Purkinje cell (primary cell): ENCODE measurements around the gene NPR2. TPM values are rescaled to one million over a fixed set of nuclear protein-coding genes. Genes with fewer than 3 reads are reported as not detected.

Experiments
- polyA plus RNA-seq: library from polyadenylated mRNA; unstranded; fragments of >200 nt; fragmentation: Nextera tagmentation; gene quantifications from 2 replicates; pipeline ENCODE4 v1.2.1, GENCODE V29; 2014

Gene NPR2
- 13.5 and 29.0 TPM in 2 replicates for polyA plus RNA-seq

GRCh38 chr9:35791297-35791921 lies at the start of gene NPR2:
TSS of gene NPR2 (plus strand) at chr9:35791591. CDS start at chr9:35792409, 818 bp downstream.

GRCh38 chr9:35748858-35749514 lies 42.4 kb upstream of the NPR2 start, which contains the start of the genes GBA2 and RGP1:
TSS of gene GBA2 (minus strand) at chr9:35749228. CDS start at chr9:35748704, 524 bp downstream.
TSS of gene RGP1 (plus strand) at chr9:35749287. CDS start at chr9:35749756, 469 bp downstream.

GRCh38 chr9:35754264-35754663 lies 37.1 kb upstream of the NPR2 start, which contains the start of gene MSMP:
TSS of gene MSMP (minus strand) at chr9:35754276. CDS start at chr9:35754129, 147 bp downstream.

DNA sequence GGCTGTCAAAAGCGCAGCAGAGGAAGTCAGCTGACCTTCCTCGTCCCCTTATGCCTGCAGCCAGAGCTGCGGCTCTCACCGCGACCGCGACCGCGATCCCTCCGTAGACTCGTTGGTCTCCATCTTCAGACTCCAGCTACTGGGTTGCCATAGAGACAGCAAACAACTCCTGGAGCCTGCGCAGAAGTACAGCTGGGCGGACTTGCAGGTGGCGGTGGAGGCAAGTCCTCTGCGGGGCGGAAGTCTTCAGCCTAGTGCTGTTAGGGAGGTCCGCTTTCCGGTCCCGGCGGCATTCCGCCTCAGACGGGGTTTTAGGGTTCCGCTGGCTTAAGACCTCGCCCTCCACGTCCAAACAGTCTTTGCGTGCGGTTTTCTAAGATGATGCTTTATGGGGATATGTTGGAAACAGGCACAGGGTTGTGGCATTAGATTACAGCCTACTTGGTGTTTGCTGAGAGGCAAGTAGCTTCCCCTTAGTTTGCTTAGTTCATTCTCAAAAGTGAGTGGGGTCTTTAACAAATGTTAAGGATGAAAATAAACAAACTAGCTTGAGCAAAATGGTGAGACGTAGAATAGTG lies 20.7 kb downstream of the NPR2 start, which contains the start of gene SPAG8:
Gene SPAG8 (minus strand): TSS at position 238 of the 578 bp plus-strand sequence. CDS start 115 bp downstream, at position 123.

GRCh38 chr9:35814841-35815543 lies 23.6 kb downstream of the NPR2 start, which contains the start of gene HINT2:
TSS of gene HINT2 (minus strand) at chr9:35815042. CDS start at chr9:35814979, 63 bp downstream.

GRCh38 chr9:35828716-35829083 lies 37.3 kb downstream of the NPR2 start, which contains the start of gene FAM221B:
TSS of gene FAM221B (minus strand) at chr9:35828732. CDS start at chr9:35826161, 2,571 bp downstream.

GRCh38 chr9:35829084-35829763 lies 37.8 kb downstream of the NPR2 start, which contains the start of gene TMEM8B:
TSS of gene TMEM8B (plus strand) at chr9:35829228. CDS start at chr9:35829448, 220 bp downstream.

Other genes starting within 250 kb of the NPR2 start
- 2.9 and 3.3 TPM in 2 replicates for gene TESK1, start 186.3 kb upstream of the NPR2 start, polyA plus RNA-seq
- gene CD72, start 173.2 kb upstream of the NPR2 start, polyA plus RNA-seq, result not detected in 2 replicates
- gene SIT1, start 140.7 kb upstream of the NPR2 start, polyA plus RNA-seq, result not detected in 2 replicates
- gene RMRP, start 133.6 kb upstream of the NPR2 start, polyA plus RNA-seq, result not detected in 2 replicates
- 6.2 and 18.5 TPM in 2 replicates for gene CCDC107, start 133.3 kb upstream of the NPR2 start, polyA plus RNA-seq
- gene ARHGEF39, start 126.4 kb upstream of the NPR2 start, polyA plus RNA-seq, result 0.21 TPM in 1 of 2 replicates, not detected in the other
- not detected in 2 replicates for gene CA9, start 117.7 kb upstream of the NPR2 start, polyA plus RNA-seq
- gene TPM2, start 101.7 kb upstream of the NPR2 start, polyA plus RNA-seq, result 11.3 and 17.9 TPM in 2 replicates
- gene TLN1, start 59.4 kb upstream of the NPR2 start, polyA plus RNA-seq, result 0.22 and 1.1 TPM in 2 replicates
- 14.3 and 17.7 TPM in 2 replicates for gene CREB3, start 58.9 kb upstream of the NPR2 start, polyA plus RNA-seq
- gene GBA2, start 42.4 kb upstream of the NPR2 start, polyA plus RNA-seq, result 41.6 and 47.0 TPM in 2 replicates
- 0.98 and 2.6 TPM in 2 replicates for gene RGP1, start 42.3 kb upstream of the NPR2 start, polyA plus RNA-seq
- 5.6 TPM in 1 of 2 replicates, not detected in the other for gene MSMP, start 37.3 kb upstream of the NPR2 start, polyA plus RNA-seq
- gene SPAG8, start 20.7 kb downstream of the NPR2 start, polyA plus RNA-seq, result 1.3 and 6.8 TPM in 2 replicates
- 14.5 and 34.4 TPM in 2 replicates for gene HINT2, start 23.5 kb downstream of the NPR2 start, polyA plus RNA-seq
- gene FAM221B, start 37.1 kb downstream of the NPR2 start, polyA plus RNA-seq, result not detected in 2 replicates
- gene TMEM8B, start 37.6 kb downstream of the NPR2 start, polyA plus RNA-seq, result 7.1 and 9.0 TPM in 2 replicates
- gene OR13J1, start 78.8 kb downstream of the NPR2 start, polyA plus RNA-seq, result not detected in 2 replicates
- not detected in 2 replicates for gene HRCT1, start 114.6 kb downstream of the NPR2 start, polyA plus RNA-seq
- 0.42 and 0.52 TPM in 2 replicates for gene SPAAR, start 117.9 kb downstream of the NPR2 start, polyA plus RNA-seq
- gene OR2S2, start 166.6 kb downstream of the NPR2 start, polyA plus RNA-seq, result not detected in 2 replicates
- 3.4 and 4.3 TPM in 2 replicates for gene RECK, start 245.3 kb downstream of the NPR2 start, polyA plus RNA-seq